Neutrophil (primary cell): ENCODE results near the gene ZBTB18.

Experiments
- H3K27ac ChIP-seq: fragments of 200-600 bp; sonication (generic); 2 replicates; pipeline ENCODE4 v1.5.1; 2016; ENCODE audit warnings: mild to moderate bottlenecking, moderate library complexity
- H3K27me3 ChIP-seq: fragments of 200-600 bp; sonication (generic); 2 replicates; pipeline ENCODE4 v1.6.0; 2016; ENCODE audit warnings: mild to moderate bottlenecking
- H3K36me3 ChIP-seq: fragments of 200-600 bp; sonication (generic); 2 replicates; pipeline ENCODE4 v1.5.1; 2017
- H3K4me1 ChIP-seq, 2 experiments: fragments of 200-600 bp in 1 of 2; sonication (generic) in 1 of 2; 1 replicate in 1 of 2; 2 replicates in 1 of 2; pipeline versions ENCODE4 v1.5.1 to v1.6.1; 2013 to 2016; ENCODE audit warnings: low read depth in 1 of 2, low read length in 1 of 2, mild to moderate bottlenecking in 1 of 2, moderate library complexity in 1 of 2; ENCODE audit not compliant: control insufficient read depth in 1 of 2, insufficient read depth in 1 of 2
- H3K4me3 ChIP-seq, 2 experiments: fragments of 200-600 bp in 1 of 2; sonication (generic) in 1 of 2; 1 replicate in 1 of 2; 2 replicates in 1 of 2; pipeline ENCODE4 v1.5.1; 2013 to 2016; ENCODE audit warnings: low read depth in 1 of 2, low read length in 1 of 2, mild to moderate bottlenecking in 1 of 2, moderate library complexity in 1 of 2
- H3K9me3 ChIP-seq: fragments of 200-600 bp; sonication (generic); 2 replicates; pipeline ENCODE4 v1.5.1; 2016
- TF ChIP-seq, protein P1 (sequence below): fragments of 200-600 bp; sonication (generic); IDR thresholded peaks from 2 replicates; pipeline ENCODE4 v1.5.1; 2016; ENCODE audit warnings: antibody characterized with exemption

ZBTB18 gene

DNA sequence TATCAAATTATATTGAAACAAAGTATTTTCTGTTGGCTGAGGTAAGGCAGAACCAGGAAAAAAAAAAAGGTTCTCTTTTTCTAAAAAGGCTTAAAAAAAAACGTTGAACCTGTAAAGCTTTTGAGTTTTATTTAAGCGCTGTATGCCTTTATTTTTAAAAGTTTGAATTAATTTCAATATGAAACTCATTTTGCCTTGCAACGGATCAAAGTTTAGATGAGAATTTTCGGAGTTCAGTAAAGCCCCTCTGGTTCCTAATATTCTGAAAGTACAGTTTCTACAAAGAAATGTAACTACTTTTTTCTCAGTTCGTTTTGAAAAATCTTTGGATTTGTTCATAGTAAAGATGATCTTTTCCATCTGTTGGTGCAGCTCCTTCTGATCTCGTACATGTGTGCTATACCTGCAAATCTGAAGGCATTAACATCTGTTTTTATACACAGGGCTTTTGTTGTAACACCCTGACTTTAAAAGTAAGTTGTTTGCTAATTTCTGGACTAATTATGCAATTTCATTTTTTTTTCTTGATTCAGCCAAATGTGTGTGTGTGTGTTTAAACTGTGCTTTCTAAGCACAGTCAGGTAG is 1.7 kb downstream of the ZBTB18 start:
- Histone ChIP-seq H3K27ac (peak overlapping the region; percentile 99), H3K4me3 (peak overlapping the region; percentile 12 to 79), H3K4me1 (peaks cover 38 to 43% of the 10 kb centered on the region in 2 experiments), H3K27me3 (no peaks in the 10 kb centered on the region), H3K36me3 (peaks cover 42% of the 10 kb centered on the region), H3K9me3 (no peaks in the 10 kb centered on the region)
- TF ChIP-seq, protein P1, sequence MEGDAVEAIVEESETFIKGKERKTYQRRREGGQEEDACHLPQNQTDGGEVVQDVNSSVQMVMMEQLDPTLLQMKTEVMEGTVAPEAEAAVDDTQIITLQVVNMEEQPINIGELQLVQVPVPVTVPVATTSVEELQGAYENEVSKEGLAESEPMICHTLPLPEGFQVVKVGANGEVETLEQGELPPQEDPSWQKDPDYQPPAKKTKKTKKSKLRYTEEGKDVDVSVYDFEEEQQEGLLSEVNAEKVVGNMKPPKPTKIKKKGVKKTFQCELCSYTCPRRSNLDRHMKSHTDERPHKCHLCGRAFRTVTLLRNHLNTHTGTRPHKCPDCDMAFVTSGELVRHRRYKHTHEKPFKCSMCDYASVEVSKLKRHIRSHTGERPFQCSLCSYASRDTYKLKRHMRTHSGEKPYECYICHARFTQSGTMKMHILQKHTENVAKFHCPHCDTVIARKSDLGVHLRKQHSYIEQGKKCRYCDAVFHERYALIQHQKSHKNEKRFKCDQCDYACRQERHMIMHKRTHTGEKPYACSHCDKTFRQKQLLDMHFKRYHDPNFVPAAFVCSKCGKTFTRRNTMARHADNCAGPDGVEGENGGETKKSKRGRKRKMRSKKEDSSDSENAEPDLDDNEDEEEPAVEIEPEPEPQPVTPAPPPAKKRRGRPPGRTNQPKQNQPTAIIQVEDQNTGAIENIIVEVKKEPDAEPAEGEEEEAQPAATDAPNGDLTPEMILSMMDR = no peak

DNA sequence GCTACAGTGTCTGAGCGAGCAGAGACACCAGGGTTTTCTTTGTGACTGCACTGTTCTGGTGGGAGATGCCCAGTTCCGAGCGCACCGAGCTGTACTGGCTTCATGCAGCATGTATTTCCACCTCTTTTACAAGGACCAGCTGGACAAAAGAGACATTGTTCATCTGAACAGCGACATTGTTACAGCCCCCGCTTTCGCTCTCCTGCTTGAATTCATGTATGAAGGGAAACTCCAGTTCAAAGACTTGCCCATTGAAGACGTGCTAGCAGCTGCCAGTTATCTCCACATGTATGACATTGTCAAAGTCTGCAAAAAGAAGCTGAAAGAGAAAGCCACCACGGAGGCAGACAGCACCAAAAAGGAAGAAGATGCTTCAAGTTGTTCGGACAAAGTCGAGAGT is 2.7 kb downstream of the ZBTB18 start:
- peak overlapping the region; percentile 8 for H3K27ac ChIP-seq
- H3K36me3 ChIP-seq = peaks cover 46% of the 10 kb centered on the region
- H3K9me3 ChIP-seq = no peaks in the 10 kb centered on the region
- H3K27me3 ChIP-seq = no peaks in the 10 kb centered on the region
- no peak overlapping the region for H3K4me3 ChIP-seq
- TF ChIP-seq, protein P1 = no peak
- H3K4me1 ChIP-seq = peaks cover 38 to 43% of the 10 kb centered on the region in 2 experiments

DNA sequence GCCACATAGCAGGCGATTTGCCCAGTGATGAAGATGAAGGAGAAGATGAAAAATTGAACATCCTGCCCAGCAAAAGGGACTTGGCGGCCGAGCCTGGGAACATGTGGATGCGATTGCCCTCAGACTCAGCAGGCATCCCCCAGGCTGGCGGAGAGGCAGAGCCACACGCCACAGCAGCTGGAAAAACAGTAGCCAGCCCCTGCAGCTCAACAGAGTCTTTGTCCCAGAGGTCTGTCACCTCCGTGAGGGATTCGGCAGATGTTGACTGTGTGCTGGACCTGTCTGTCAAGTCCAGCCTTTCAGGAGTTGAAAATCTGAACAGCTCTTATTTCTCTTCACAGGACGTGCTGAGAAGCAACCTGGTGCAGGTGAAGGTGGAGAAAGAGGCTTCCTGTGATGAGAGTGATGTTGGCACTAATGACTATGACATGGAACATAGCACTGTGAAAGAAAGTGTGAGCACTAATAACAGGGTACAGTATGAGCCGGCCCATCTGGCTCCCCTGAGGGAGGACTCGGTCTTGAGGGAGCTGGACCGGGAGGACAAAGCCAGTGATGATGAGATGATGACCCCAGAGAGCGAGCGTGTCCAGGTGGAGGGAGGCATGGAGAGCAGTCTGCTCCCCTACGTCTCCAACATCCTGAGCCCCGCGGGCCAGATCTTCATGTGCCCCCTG is 3.3 kb downstream of the ZBTB18 start:
- no peak overlapping the region for H3K27ac ChIP-seq

DNA sequence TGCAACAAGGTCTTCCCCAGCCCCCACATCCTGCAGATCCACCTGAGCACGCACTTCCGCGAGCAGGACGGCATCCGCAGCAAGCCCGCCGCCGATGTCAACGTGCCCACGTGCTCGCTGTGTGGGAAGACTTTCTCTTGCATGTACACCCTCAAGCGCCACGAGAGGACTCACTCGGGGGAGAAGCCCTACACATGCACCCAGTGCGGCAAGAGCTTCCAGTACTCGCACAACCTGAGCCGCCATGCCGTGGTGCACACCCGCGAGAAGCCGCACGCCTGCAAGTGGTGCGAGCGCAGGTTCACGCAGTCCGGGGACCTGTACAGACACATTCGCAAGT is 3.8 kb downstream of the ZBTB18 start:
- peaks cover 46% of the 10 kb centered on the region for H3K36me3 ChIP-seq
- no peak overlapping the region for H3K4me3 ChIP-seq
- no peak overlapping the region for H3K27ac ChIP-seq
- H3K4me1 ChIP-seq = peaks cover 38 to 40% of the 10 kb centered on the region in 2 experiments
- TF ChIP-seq, protein P1 = no peak
- no peaks in the 10 kb centered on the region for H3K27me3 ChIP-seq
- H3K9me3 ChIP-seq = no peaks in the 10 kb centered on the region

More for the DNA sequence above, 3.3 kb downstream of the ZBTB18 start:
- Histone ChIP-seq H3K27me3 (no peaks in the 10 kb centered on the region), H3K9me3 (no peaks in the 10 kb centered on the region), H3K36me3 (peaks cover 46% of the 10 kb centered on the region), H3K4me3 (no peak overlapping the region), H3K4me1 (peaks cover 38 to 43% of the 10 kb centered on the region in 2 experiments)
- TF ChIP-seq, protein P1 = no peak

DNA sequence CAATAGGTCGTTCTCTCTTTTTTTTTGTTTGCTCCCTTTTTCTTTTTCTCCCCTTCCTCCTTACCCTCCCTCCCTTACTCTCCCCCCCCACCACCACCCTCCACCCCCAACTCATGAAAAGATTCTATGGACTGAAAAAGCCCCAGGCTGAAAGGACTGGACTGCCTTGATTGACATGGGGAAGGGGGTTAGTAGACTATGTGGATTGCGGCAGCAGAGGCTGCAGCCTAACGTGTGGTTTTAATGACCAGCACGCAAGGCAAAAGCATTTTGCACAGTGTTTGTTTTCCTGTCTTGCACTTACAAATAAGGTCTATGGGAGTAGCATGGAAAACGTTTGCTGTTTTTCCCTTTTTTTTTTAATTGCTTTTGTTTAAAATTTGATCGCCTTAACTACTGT is 5.5 kb downstream of the ZBTB18 start:
- Histone ChIP-seq H3K4me1 (peaks cover 22 to 23% of the 10 kb centered on the region in 2 experiments), H3K36me3 (peaks cover 46% of the 10 kb centered on the region), H3K4me3 (no peak overlapping the region), H3K27ac (peak overlapping the region; percentile 8), H3K27me3 (no peaks in the 10 kb centered on the region), H3K9me3 (no peaks in the 10 kb centered on the region)
- TF ChIP-seq, protein P1 = no peak
